NCI-H446 treated with DMSO at 0.1 percent for 48 hours (cell line): ENCODE data around the gene AADACL2.

Experiments used
- DNase-seq: peaks from one replicate; lab custom pipeline; 2025; lab: John Stamatoyannopoulos, UW

AADACL2 gene

DNA sequence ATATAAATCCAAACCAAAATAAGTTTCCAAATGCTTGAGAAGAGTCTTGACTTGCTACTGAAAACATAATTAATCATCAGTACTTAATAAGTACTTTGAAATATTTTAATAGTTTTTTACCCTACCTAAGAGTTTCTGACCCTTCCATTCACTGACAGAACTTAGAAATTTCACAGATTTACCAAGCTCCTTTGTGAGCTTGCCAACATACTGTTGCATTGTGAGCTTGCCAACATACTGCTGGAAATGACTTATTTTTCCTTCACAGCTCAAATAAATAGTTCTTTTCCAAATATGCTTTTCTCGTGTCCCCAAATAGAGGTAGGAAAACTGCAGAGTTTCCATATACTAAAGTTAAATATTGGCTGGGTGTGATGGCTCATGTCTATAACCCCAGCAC lies 70.5 kb downstream of the AADACL2 start:
- no peak for DNase-seq

DNA sequence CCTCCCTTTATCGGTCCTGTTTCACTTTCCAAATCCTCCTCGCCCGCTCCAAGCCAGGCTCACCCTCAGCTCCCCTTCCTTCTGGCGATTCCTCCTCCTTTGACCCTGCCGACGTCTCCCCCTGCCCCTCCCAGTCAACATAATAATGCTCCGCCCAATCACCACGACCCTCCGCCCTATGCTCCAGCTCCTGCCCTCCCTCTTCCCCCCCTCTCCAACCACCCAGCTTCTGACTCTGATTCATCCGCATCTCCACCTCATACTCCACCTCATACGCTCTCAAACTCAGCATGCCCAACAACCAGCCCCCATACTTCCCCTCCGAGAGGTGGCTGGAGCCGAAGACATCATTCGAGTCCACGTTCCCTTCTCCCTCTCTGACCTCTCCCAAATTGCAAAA lies 73.1 kb downstream of the AADACL2 start:
- no peak for DNase-seq
